HL-60 (cell line): ENCODE results near the gene SLC7A14.

Experiments used
- CTCF ChIP-seq: IDR thresholded peaks from one replicate; pipeline ENCODE4 v1.5.1; 2011; ENCODE audit warnings: low read length, control low read depth, inconsistent platforms; ENCODE audit not compliant: insufficient read depth
- GABPA ChIP-seq: IDR thresholded peaks from 2 replicates; pipeline ENCODE4 v1.6.1; 2012; ENCODE audit warnings: low read depth
- POLR2AphosphoS5 ChIP-seq: IDR thresholded peaks from 2 replicates; pipeline ENCODE4 v1.6.1; 2012; ENCODE audit warnings: low read depth
- REST ChIP-seq: IDR thresholded peaks from 2 replicates; pipeline ENCODE4 v1.6.1; 2012; ENCODE audit warnings: low read depth; ENCODE audit not compliant: insufficient replicate concordance
- SPI1 ChIP-seq: IDR thresholded peaks from 2 replicates; pipeline ENCODE4 v1.6.1; 2012; ENCODE audit warnings: low read depth, mild to moderate bottlenecking, borderline replicate concordance

- TF ChIP-seq GABPA: no peak
- TF ChIP-seq POLR2AphosphoS5: no peak
- TF ChIP-seq CTCF: no peak
- no peak for TF ChIP-seq SPI1
- no peak for TF ChIP-seq REST
Observed at GRCh38 chr3:170528726-170529125, 57.1 kb downstream of the SLC7A14 start.
